ENCODE measurements around the gene DNTTIP2. TPM values are rescaled to one million over a fixed set of nuclear protein-coding genes. Genes with fewer than 3 reads are reported as not detected.

Gene DNTTIP2
- total RNA-seq, 2 experiments from 2014 or later: 39.7 to 67.6 TPM

- no peak for TF ChIP-seq EZH2phosphoT487 (IDR thresholded peaks at IDR 0.05; ENCODE audit: borderline replicate concordance, low read depth, low read length)
- no peak for TF ChIP-seq CTCF (conservative IDR thresholded peaks at IDR 0.05; ENCODE audit: low read length)
- DNase-seq (ENCODE audit: low spot score): no peak
- intact Hi-C loops (cut with micrococcal nuclease; ENCODE audit: unreplicated experiment): no loop called here
- Histone ChIP-seq H3K4me3 (ENCODE audit: low read depth, low read length, poor library complexity, severe bottlenecking) (no peak overlapping the region), H2AFZ (ENCODE audit: low read length) (no peak overlapping the region), H3K4me2 (ENCODE audit: low read length) (no peak overlapping the region), H3K4me1 (ENCODE audit: insufficient read depth, low read length, poor library complexity, severe bottlenecking) (peaks cover 20% of the 10 kb centered on the region), H3K36me3 (ENCODE audit: insufficient read depth, low read length) (no peaks in the 10 kb centered on the region), H3K9me3 (ENCODE audit: low read length) (no peaks in the 10 kb centered on the region), H3K27ac (ENCODE audit: low read depth, low read length, poor library complexity, severe bottlenecking) (no peak overlapping the region), H3K79me2 (ENCODE audit: insufficient read depth, low read depth, low read length) (no peaks in the 10 kb centered on the region), H4K20me1 (ENCODE audit: insufficient read depth, low read length) (no peaks in the 10 kb centered on the region), H3K9me2 (ENCODE audit: insufficient read depth, low read length) (no peaks in the 10 kb centered on the region)
- ChIA-PET POLR2A (interaction anchor here (0.6 kb wide), 1 partner anchor 521 kb away, joined by 3 read pairs; no protein-coding TSS in a partner anchor), CTCF (ENCODE audit: unreplicated experiment) (no interaction called here)
- no TSS peak for BruUV-seq (replicated peaks)
Observed at GRCh38 chr1:93821423-93822144, 57.4 kb downstream of the DNTTIP2 start.

- Histone ChIP-seq H3K4me1 (ENCODE audit: insufficient read depth, low read length, poor library complexity, severe bottlenecking) (peaks cover 28% of the 10 kb centered on the region), H3K9me2 (ENCODE audit: insufficient read depth, low read length) (no peaks in the 10 kb centered on the region), H2AFZ (ENCODE audit: low read length) (no peak overlapping the region), H3K4me3 (ENCODE audit: low read depth, low read length, poor library complexity, severe bottlenecking) (no peak overlapping the region), H3K79me2 (ENCODE audit: insufficient read depth, low read depth, low read length) (no peaks in the 10 kb centered on the region), H4K20me1 (ENCODE audit: insufficient read depth, low read length) (no peaks in the 10 kb centered on the region), H3K9me3 (ENCODE audit: low read length) (no peaks in the 10 kb centered on the region), H3K27ac (ENCODE audit: low read depth, low read length, poor library complexity, severe bottlenecking) (no peak overlapping the region), H3K4me2 (ENCODE audit: low read length) (no peak overlapping the region), H3K36me3 (ENCODE audit: insufficient read depth, low read length) (no peaks in the 10 kb centered on the region)
- DNase-seq (ENCODE audit: low spot score): no peak
- CTCF ChIA-PET (ENCODE audit: unreplicated experiment): interaction anchor here (0.6 kb wide), 1 partner anchor 184 kb away, joined by 3 read pairs; no protein-coding TSS in a partner anchor
- intact Hi-C loops (cut with micrococcal nuclease; ENCODE audit: unreplicated experiment): no loop called here
- BruUV-seq (replicated peaks): no TSS peak
- no peak for TF ChIP-seq CTCF (conservative IDR thresholded peaks at IDR 0.05; ENCODE audit: low read length)
- TF ChIP-seq EZH2phosphoT487 (IDR thresholded peaks at IDR 0.05; ENCODE audit: borderline replicate concordance, low read depth, low read length): no peak
- POLR2A ChIA-PET: no interaction called here
Observed at GRCh38 chr1:93820554-93821422, 58.2 kb downstream of the DNTTIP2 start.
